HG02763 (cell line): ENCODE data around the gene KIAA1958.

Experiments
- ATAC-seq: cut with Tn5 transposase; IDR thresholded peaks from one replicate; pipeline ENCODE4 v1.9.1; 2021; ENCODE audit warnings: mild to moderate bottlenecking, moderate library complexity; ENCODE audit not compliant: unreplicated experiment

Gene KIAA1958

DNA sequence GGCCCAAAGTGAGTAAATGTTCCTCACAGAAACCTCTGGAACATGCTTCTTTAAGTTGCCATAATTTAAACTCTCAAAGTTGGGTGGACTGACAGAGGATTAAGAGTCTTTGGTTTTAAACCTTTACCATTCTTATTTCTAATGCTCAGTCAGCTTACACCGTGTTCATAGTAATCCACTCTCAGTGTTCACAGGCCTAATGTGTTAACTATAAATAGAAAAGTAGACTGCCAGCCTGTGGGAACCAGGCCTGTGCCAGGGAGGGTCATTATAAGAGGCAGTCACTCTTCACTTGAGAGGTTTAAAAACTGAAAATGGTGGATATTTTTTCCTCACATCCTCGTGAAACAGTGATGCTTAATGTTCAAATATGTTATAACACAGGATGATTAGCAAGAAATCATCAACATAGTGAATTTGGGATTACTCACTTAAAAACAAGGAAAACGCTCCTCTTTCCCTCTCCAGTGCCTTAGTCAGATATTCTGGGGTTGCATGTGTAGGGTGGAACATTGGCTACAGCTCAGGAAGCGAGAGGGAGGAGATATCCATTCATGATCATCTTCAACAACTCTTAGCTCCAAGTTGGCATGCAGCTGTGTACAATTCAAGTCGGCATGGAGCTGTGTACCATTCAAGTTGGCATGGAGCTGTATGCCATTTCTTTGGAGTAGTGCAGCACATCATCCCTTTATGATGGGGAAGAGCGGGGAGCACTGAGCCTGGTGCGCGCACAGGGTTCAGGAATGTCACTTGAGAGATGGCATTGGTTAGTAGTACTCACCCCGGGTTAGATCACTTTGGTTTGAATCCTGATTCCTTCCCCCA lies 65.8 kb downstream of the KIAA1958 start:
- ATAC-seq = no peak

- no peak for ATAC-seq
These were observed 66.7 kb downstream of the KIAA1958 start for GRCh38 chr9:112553256-112553826.

DNA sequence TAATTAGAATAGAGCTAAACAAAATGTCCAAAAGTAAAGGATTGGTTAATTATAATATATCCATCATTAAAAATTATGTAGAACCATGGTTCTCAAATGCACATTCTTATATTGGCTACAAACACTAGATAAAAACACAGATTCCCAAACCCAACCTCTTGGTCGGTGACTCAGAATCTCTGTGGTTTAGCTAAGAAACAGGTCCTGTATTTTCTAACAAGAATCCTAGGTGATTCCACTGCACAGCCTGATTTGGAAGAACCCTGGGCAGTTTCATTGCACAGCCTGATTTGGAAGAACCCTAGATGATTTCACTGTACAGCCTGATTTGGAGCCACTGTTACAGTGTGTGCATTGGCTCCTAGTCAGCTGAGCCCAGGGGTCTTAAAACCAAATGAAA lies 67.9 kb downstream of the KIAA1958 start:
- no peak for ATAC-seq

DNA sequence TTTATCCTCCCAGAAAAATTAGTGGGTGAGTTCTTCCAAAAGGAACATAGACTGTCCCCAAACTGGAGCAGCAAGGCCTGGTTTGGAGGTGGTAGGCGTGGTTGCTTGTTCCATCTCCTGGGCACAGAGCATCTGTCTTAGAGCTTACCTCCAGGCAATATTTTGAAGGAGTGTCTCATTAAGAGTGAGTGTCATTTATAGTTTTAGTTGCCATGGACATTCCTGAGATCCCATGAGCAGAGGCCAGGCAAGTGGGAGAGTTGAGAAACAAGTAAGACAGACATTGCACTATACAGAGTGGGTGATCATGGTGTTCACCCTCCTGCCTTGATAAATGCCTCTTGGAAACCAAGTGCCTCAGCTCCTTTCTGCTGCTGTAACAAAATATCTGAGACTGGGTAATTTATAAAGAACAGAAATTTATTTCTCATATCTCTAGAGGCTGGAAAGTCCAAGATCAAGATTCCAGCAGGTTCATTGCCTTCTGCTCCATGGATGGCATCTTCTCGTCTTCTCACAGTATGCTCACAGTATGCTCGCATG lies 68.5 kb downstream of the KIAA1958 start:
- no peak for ATAC-seq

DNA sequence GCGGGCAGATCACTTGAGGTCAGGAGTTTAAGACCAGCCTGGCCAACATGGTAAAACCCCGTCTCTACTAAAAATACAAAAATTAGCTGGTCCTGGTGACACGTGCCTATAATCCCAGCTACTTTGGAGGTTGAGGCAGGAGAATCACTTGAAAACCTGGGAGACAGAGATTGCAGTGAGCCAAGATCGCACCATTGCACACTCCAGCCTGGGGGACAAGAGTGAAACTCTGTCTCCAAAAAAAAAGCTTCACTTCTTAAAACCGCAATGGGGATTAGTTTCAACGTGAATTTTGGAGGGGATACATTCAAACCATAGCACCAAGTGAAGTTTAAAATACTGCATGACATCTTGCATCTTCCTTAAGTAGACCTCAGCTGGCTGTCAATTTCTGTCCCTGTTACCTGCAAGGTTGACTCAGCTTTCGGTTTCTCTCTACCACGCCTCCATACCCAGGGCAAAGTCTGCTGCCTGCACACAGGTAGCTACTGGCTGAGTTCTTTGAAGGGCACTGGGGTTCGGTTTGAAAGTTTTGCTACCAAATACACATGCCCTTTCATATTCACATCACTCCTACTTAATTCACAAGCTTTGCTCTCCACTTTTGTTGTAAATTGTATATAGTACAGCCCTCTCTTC lies 69.3 kb downstream of the KIAA1958 start:
- no peak for ATAC-seq

- no peak for ATAC-seq
These were observed 70.1 kb downstream of the KIAA1958 start for GRCh38 chr9:112556497-112557442.

DNA sequence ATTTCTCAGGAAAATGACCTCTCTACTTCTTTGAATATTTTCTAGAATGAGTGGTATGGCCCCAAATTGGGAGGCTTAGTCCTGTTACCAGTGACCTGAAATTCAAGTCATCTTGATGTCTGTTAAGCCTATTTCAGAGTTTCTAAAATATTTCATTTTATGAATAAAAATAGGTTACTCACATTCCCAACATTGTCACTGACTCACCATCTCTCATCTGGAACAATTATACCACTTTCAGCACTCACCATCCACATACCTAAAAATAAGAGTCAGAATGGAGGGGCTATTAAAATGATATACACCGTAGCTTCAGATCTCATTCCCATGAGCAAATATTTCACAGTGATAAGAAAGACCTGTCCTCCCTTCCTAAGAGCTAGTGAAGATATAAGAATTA lies 71.8 kb downstream of the KIAA1958 start:
- ATAC-seq = no peak

DNA sequence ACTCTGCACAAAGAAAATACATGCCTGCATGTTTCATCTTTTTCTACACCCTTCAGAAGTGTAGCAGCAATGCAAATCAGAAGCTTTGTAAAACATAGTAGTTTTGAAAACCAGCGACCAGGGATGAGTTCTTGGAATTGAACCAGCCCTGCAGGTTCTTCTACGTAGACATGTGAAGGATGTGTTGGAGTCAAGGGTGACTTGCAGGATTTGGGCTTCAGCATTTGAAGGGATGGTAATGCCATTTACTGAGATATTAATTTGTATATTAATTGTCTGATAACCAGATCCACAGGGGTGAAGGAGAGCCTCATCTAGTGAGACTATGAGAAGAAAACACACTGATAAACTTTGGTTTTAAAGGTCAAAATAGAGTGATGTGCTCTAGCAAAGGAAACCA lies 72.4 kb downstream of the KIAA1958 start:
- ATAC-seq = no peak

GRCh38 chr9:112559629-112560413 lies 73.2 kb downstream of the KIAA1958 start:
- ATAC-seq = no peak

GRCh38 chr9:112562235-112562958 lies 75.8 kb downstream of the KIAA1958 start:
- ATAC-seq = no peak

DNA sequence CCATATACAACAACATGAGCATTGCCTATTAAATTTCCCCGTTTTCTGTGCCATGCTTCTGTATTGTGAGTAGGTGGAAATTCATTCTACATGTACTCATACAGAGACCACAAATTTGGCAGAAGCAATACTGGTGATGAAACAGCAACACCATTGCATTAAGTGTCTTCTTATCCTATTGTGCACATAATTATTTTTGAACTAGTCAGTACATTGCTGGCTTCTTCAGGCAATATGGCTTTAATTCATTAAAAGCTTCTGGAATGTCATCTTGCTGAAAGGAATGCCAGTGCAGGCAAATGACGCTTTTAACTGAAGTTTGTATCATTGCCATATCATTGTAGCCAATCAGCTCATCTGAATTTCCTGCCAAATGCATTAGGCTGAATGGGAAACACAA lies 82.6 kb downstream of the KIAA1958 start:
- no peak for ATAC-seq

- ATAC-seq = no peak
These were observed 84.1 kb downstream of the KIAA1958 start for GRCh38 chr9:112570671-112571167.

DNA sequence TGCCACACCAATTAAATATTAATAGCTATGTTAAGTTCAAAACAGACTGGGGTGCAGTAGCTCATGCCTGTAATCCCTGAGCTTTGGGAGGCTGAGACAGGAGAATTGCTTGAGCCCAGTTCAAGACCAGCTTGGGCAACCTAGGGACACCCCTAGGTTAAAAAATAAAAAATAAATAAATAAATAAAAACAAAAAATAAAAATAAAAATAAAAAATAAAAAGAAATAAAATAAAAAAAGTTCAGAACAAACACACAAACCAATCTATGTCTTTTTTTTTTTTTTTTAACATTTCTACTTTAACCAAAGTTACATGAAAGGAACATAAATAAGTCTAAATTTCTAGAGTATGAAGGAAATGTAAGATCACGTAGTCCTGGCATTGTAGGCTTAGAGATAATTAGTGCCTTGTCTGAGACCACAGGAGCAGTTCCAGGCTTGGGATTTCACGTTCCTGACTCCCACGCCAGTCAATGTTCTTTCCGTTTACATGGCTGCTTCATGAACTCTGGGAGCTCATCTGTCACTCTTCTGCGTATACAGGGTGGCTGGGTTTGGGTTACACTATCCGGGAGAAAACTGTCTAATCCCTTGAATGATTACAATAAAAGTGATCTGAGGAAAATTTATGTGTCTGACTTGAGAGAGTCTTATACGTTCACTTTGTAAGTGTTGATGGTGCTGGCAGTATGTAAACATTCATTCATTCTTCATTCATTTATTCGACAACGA lies 85.2 kb downstream of the KIAA1958 start:
- ATAC-seq = no peak

- no peak for ATAC-seq
These were observed 85.8 kb downstream of the KIAA1958 start for GRCh38 chr9:112572416-112572815.

GRCh38 chr9:112574008-112574407 lies 87.4 kb downstream of the KIAA1958 start:
- ATAC-seq = no peak

DNA sequence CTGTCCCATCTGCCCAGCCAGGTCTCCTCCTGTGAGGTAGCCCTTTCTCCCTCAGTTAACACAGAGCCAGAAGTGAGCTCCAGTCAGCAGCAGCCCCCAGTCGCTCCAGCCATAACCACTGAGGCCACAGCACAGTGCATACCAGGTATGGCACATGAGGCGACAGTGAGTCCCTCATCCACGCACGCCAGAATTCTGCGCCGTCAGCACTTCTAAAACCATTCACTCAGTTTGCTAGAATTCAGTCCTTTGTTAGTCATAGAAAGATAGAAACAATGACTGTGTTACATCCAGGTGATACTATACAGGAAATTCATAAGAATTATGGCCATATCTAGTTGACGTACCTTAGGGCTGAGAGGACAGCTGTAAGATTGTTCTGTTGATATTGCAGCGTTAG lies 88.5 kb downstream of the KIAA1958 start:
- ATAC-seq = no peak

DNA sequence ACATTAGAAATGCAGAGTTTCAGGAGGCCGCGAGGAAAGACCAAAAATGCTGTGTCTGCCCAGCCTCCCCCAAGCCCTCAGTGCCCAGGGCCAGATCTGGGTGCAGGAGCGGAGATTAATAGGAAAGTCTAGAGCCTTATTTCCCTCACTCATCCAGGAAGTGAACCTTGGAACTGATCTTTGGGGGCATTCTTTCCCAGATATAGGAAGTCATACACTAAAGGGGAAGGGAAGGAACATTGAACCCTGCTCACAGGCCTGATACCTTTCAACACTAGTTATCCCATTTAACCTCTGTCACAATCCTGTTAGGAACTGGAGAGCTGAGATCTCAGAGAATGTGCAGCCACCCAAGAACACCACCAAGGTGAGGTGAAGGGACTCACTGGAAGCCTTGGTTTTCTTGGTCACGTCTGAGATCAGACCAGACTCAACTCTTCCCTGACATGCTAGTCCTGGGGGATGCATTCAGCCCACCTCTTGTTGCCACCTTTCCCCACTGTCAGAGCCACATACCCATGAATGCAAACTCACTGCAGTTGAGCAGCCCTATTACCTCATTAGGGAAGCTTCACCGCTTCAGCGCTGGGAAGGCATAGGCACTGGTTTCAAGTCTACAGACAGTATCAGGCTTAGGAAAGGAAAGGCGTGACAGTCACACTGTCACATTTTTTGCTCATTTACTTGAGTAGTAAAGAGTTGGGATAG lies 95.0 kb downstream of the KIAA1958 start:
- no peak for ATAC-seq
